ENCODE results near the gene NEDD4L.
A peak's percentile ranks its signal among the peaks of the same experiment; 100 is the strongest.

Gene NEDD4L

GRCh38 chr18:58054041-58054781, 10.2 kb downstream of the NEDD4L start:
- DNase-seq = no peak

DNA sequence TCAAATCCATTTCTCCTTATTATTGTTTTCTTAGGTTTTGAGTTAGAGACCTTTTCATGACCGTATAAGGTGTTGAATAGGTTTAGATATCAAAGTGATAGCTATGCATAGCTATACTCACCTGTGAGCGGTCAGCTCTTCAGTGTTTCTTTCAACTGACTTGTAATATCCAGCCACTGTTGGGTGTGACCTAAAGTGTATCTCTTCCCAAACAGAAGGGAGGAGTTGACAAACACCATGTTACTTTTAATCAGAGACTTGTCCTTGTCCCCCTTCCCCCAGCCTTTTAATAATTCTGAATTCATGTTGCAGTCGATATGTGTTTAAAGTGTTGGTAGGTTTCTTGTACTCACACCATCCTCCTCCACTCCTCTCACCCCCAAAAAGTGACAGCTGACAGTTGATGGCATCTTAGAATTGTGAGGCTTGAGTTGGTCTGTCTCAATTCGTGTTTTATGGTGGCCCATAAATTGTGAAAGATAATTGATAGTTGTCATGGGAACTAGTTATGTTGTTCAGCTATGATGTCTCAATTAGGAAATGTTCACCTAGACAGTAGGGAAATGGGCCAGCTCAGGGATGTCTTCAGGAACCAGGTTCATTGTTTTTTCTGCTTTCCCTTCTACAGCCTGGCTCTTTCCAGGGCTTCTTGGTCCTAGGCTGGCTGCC, 12.0 kb downstream of the NEDD4L start:
- no peak for DNase-seq

DNA sequence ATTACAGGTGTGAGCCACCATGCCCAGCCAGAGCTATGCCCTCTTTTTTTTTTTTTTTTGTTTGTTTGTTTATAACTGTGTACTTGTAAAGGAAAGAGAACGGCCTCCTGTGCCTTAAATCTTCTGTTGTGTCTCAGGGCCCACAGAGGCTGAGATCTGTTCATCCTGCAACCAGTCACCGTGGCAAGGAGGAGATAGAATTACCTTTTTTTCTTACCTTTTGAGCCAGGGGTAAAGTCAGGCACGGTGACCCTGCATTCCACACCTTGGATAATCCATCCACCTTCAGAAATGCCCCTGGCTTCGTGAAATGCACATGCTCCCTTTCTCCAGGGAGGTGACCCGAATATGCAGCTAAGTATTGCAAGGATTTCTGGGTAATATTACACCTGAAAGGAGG, 12.8 kb downstream of the NEDD4L start:
- no peak for DNase-seq

DNA sequence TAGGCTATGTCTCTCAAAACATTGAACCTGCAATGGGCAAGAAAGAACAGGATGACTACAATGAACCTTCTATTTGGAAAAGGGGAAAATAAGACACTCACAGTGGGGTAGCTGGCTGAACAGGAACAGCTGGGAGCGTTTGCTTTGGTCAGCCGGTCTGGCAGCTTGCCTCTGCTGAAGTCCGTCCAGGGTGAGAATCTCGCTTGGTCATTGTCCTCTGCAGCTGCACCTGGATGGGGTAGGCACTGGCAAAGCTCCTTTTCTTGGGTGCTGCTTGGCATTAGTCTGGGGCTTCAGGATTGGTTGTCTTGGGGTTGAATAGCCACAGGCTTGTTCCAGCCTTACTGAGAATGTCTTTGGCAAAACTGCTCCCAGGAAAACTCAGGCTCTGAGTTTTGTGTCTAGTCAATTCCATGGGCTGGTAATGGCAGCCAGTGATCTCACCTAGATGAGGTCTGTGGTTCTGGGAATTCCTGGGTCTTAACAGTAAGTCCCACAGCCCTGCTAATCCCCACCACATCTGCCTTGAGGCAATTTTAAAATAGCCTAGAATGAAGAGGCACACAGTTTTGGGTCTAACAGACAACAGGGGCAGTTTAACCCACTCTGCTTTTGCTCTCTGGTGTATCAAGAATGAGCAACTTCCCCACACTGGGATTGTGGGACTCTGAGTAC, 13.4 kb downstream of the NEDD4L start:
- no peak for DNase-seq

DNA sequence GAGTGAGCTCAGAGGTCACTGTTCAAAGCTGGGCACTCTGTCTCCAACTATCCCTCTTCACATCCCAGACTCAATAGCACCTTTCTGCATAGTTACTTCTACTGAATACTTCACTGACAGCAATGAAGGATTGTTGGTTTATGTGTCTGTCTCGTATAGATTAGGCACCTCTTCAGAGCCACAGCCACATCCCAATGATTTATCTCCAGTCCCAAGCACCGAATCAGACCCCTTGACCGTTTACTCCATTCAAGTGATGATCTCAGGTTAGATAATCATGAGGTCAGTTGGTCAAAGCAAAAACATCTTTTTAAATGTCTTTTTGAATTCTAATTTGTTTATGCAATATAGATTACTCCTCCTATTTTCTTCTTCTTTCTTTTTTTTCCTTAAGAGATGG, 14.7 kb downstream of the NEDD4L start:
- DNase-seq = no peak

- DNase-seq = no peak
Observed at GRCh38 chr18:58060254-58060653, 16.2 kb downstream of the NEDD4L start.

GRCh38 chr18:58061349-58061748, 17.3 kb downstream of the NEDD4L start:
- no peak for DNase-seq

DNA sequence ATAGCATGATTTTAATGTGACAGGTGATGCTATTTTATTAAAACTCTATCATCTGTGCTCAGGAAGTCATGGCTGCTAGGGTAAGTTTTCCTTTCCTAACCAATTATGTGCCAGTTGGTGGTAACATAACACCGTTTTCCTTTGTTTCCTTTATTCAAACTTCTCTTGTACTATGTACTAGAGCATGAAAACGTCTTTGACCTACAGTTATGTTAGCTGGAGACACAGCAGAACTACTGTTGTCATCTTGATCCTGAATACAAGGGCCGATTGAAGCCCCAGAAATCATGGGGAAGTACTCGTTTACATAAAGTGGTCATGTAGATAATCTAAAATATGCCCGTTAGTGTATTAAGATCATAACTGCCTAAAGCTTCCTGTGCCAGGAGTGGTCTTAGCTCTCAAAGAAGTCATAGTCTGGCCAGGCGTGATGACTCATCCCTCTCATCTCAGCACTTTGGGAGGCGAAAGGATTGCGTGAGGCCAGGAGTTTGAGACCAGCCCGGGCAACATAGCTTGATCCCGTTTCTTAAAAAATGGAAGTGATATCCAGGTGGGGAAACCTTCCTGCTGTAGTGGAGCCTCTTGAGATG, 20.5 kb downstream of the NEDD4L start:
- DNase-seq = no peak

DNA sequence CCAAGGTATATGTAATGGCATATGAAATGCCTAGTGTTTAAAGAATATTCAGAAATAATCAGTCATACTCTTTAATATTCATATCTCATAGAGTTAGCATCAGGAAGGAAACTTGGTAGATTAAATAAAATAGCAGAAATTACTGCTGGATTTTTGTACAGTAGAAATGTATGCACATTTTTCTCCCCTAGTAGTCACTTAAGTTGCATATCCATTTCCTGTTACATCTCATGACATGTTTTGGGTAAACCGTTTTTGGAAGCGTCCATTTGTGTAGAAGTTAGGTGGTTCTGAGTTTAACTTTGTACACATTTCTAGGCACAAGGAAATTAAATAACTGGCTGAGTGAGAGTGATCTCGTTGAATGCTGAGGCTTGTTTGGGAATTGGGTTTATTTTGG, 21.9 kb downstream of the NEDD4L start:
- DNase-seq = no peak

- DNase-seq = no peak
Observed at GRCh38 chr18:58067601-58068000, 23.6 kb downstream of the NEDD4L start.

GRCh38 chr18:58069099-58069498, 25.1 kb downstream of the NEDD4L start:
- no peak for DNase-seq

DNA sequence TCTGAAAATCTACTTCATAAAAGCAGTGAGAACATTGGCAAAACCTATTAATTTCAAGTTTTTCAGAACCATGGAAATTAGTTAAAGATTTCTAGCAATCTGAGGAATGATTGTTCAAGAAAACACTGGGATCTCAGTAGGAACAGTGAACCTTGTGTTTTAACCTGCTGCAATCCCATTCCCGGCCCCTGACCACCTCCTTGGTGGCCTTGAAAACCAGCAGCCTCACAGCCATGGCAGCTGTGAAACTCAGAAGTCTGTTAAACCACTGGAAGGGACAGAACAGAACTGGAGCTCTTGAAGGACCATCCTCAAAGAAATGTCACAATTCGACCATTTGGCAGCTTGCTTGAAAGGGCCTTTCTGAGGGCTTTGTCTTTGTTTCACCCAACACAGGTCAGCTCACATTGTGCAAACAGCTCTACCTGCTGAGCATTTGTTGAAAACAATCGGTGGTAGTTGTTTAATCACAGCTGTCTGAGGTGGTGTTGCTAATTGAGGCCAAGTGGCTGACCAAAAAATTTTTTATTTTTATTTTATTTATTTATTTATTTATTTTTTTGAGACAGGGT, 25.8 kb downstream of the NEDD4L start:
- no peak for DNase-seq

- DNase-seq = no peak
Observed at GRCh38 chr18:58076052-58076451, 32.0 kb downstream of the NEDD4L start.

DNA sequence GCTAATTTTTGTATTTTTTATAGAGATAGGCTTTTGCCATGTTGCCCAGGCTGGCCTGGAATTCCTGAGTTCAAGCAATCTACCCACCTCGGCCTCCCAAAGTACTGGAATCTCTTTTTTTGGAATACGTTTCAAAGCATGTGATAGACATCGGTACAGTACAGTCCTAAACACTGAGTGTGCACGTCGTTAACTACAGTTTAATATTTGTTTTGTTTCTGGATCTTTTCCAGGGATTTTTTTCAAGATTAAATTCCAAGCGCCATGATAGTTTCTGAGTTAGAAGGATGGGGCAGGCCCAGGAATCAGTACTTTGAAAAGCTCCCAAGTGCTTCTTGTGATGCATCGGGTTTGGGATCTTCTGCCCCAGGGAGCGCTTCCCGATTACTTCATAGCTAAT, 33.3 kb downstream of the NEDD4L start:
- DNase-seq = no peak

- no peak for DNase-seq
Observed at GRCh38 chr18:58078889-58079573, 35.0 kb downstream of the NEDD4L start.

DNA sequence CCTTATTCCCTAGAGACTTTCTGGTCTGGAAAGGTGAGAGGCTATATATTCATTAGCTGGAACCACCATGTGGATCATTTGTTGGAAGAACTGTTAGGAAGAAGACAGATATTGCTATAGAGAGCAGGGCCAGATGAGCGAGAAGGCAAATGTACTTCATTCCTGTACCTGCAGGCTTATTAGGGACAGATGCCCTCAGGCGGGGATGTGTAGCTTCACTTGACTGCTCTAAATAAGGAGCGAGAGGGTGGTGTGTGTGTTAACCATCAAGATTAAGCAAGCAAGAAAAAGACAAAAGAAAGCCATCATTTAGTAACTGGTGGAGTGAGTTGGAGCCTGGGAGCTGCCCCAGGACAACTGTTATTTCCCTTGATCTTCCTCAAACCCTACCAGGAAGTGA, 36.4 kb downstream of the NEDD4L start:
- DNase-seq = no peak

DNA sequence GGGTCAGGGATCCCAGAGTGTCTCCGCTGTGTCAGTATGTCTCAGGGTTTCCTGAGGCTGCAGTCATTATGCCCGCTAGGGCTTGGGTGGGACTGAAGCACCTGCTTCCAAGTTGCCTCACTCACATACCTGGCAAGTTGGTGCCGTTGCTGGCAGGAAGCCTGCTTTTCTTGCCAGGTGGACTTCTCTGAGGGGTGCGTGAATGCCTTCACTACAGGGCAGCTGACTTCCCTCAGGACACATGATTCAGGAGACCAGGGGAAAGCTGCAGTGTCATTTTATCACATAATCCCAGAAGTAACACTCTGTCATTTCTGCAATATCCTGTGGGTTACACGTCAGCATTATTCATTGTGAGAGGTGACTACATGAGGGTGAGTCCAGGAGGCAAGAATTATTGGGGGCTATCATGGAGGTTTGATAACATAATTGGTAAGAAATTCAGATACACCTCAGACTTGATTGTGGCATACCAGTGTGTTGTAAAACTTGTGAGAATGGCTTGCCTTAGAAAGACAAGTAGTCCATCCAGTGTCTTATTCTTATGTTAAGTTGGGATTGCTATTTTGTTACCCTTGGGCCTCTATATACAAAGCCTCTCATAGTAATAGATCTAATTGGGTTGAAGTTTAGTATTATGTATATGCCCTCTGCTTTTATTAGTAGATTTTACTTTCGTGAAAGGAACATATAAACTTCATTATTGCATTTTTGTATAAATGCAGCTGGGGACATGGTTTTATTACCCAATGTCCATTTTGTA, 44.1 kb downstream of the NEDD4L start:
- DNase-seq = peak in 1 of 2 donors; percentile 18

DNA sequence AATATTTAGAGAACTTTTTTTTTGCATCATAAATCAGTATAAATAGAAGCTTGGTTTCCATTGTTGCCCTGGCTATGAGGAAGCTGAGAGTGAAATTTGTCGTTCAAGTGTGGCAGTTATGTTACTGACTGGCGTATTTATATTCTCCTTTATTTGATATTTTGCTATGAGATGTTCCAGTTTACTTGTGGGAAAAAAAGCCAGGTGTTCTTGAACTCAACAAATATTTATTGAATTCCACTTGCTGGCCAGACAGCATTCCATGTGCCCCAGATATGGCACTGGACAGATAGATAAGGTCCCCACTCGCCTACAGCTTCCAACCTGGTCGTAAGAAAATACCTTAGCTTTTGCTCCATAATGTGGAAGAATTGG, 44.7 kb downstream of the NEDD4L start:
- DNase-seq = no peak

GRCh38 chr18:58091099-58091611, 47.1 kb downstream of the NEDD4L start:
- DNase-seq = peak in 1 of 2 donors; percentile 35

DNA sequence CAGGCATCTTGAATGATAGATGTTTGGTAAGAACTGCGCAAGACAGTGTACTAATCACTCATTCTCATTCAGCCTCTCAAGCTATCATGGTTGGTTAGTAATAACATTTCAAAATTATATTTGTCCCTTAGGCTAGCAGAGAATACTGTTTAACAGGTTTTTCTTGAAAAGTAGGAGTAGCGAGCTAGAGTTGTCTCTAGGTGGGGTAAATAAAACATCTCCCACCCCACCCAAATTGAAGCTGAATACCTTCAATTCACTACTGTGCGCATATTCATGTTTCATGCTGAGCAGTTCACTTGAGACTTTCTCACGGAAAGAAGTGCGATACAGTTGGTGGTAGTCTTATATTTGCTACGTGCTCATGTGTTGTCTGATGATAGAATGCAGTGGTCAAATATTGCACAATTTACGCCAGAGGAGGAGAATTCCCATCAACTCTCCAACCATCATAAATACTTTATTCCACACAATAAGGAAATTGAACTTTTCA, 49.3 kb downstream of the NEDD4L start:
- DNase-seq = no peak

DNA sequence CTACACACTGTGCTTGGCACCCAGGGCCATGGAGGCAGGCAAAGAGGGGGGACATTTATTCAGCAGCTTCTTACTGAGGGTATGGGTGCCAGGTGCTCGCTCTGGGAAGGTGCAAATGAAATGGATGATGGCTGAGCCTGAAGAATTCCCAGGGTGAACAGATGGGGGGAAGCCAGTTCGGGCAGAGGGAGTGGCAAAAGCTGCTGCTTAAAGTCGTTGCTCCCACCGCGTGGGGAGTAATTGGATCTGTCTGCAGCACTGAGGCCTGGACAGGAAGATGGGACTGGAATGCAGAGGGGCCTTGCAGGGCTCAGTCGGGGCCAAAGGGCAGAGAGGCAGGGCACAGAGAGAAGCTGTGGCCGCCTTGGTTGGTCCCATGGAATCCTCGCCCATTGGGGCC, 51.2 kb downstream of the NEDD4L start:
- DNase-seq = no peak

GRCh38 chr18:58095655-58096054, 51.6 kb downstream of the NEDD4L start:
- no peak for DNase-seq
